ENCODE results near the gene PWP1.

PWP1 gene

DNA sequence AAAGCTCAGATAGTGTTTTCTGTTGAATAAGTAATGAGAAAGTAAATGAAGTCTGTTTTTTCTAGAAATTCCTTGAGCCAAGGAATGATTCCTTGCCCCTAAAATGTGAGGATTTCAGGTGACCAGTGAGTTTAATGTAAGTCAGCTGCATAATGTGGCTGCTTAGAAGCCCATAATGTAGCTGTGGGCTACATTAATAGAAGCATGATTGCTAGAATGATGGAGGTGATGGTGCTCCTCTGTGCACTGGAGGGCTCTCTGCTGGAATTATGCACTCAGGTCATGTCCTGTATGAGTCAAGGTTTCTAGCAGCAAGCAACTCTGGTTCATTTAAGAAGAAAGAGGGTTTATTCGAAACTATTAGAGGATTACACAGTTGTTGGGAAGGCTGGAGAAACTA is 19.6 kb upstream of the PWP1 start:
- H3K4me3 ChIP-seq (ENCODE audit: low read length in 2 of 2) = no peak overlapping the region
- H3K36me3 ChIP-seq (ENCODE audit: control insufficient read depth in 2 of 2, insufficient read depth in 2 of 2, low read length in 2 of 2) = no peaks in the 10 kb centered on the region
- H3K27me3 ChIP-seq (ENCODE audit: control insufficient read depth in 2 of 2, insufficient read depth in 2 of 2, low read length in 2 of 2) = peaks cover 5 to 13% of the 10 kb centered on the region in 2 donors
- H3K27ac ChIP-seq (ENCODE audit: low read depth in 2 of 2, low read length in 2 of 2) = no peak overlapping the region
- H3K9ac ChIP-seq (ENCODE audit: low read depth in 1 of 2, low read length in 2 of 2) = no peak overlapping the region
- H3K9me3 ChIP-seq (ENCODE audit: control insufficient read depth in 2 of 2, low read length in 2 of 2) = no peaks in the 10 kb centered on the region
- H3K4me1 ChIP-seq (ENCODE audit: control insufficient read depth in 2 of 2, insufficient read depth in 2 of 2, low read length in 2 of 2) = no peaks in the 10 kb centered on the region

DNA sequence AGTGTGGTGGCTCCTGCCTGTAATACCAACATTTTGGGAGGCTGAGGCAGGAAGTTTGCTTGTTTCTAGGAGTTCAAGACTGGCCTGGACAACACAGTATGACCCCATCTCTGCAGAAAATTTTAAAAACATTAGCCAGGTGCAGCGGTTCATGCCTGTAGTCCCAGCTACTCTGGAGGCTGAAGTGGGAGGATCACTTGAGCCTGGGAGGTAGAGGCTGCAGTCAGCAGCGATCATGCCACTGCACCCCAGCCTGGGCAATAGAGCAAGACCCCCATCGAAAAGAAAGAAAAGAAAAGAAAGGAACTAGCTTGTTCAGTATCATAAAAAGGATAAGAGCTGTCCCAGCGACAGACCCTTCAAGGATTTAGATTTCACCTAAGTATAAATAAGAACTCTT is 18.1 kb upstream of the PWP1 start:
- Histone ChIP-seq H3K27me3 (ENCODE audit: control insufficient read depth in 2 of 2, insufficient read depth in 2 of 2, low read length in 2 of 2) (peaks cover 5 to 13% of the 10 kb centered on the region in 2 donors), H3K9me3 (ENCODE audit: control insufficient read depth in 2 of 2, low read length in 2 of 2) (no peaks in the 10 kb centered on the region), H3K4me3 (ENCODE audit: low read length in 2 of 2) (no peak overlapping the region), H3K27ac (ENCODE audit: low read depth in 2 of 2, low read length in 2 of 2) (no peak overlapping the region), H3K4me1 (ENCODE audit: control insufficient read depth in 2 of 2, insufficient read depth in 2 of 2, low read length in 2 of 2) (no peaks in the 10 kb centered on the region), H3K36me3 (ENCODE audit: control insufficient read depth in 2 of 2, insufficient read depth in 2 of 2, low read length in 2 of 2) (no peaks in the 10 kb centered on the region), H3K9ac (ENCODE audit: low read depth in 1 of 2, low read length in 2 of 2) (no peak overlapping the region)

DNA sequence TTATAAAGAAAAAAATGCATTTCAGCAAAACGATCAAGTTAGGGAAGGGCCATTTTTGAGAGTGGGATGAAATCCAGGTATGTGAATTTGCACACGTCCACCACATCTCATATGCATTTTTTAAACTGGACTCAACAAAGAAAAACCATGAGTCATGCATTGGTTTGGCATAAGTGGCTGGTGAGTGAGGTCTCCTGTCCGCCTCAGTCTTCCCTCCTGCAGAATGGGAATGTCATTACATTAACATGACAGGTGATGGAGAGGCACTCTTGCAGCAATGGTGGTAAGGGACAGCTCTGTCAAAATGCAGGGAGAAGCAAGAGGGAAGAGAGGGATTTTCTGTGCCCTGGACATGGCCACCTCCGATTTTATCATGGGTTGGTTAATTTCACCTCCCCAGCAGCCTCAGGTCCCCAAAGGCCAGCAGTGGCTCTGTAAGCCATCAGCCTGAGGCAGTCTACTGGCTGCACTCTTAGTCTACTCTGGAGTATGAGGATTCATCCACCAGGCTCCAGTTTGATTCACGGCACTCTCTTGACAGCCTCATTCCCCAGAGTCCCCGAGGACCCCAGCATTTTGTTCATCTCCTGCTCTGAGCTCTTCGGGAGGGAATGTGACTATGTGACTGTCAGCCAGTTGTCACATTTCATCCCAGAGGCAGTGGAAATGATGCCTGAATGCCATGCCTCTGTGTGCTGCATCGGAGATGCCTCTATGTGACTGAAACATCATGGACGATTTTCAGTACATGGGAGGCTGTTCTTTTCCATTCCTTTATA is 17.1 kb upstream of the PWP1 start:
- Histone ChIP-seq H3K9me3 (ENCODE audit: control insufficient read depth in 2 of 2, low read length in 2 of 2) (no peaks in the 10 kb centered on the region), H3K4me1 (ENCODE audit: control insufficient read depth in 2 of 2, insufficient read depth in 2 of 2, low read length in 2 of 2) (no peaks in the 10 kb centered on the region), H3K27me3 (ENCODE audit: control insufficient read depth in 2 of 2, insufficient read depth in 2 of 2, low read length in 2 of 2) (peaks cover 2 to 13% of the 10 kb centered on the region in 2 donors), H3K36me3 (ENCODE audit: control insufficient read depth in 2 of 2, insufficient read depth in 2 of 2, low read length in 2 of 2) (no peaks in the 10 kb centered on the region), H3K4me3 (ENCODE audit: low read length in 2 of 2) (no peak overlapping the region), H3K27ac (ENCODE audit: low read depth in 2 of 2, low read length in 2 of 2) (no peak overlapping the region), H3K9ac (ENCODE audit: low read depth in 1 of 2, low read length in 2 of 2) (no peak overlapping the region)

DNA sequence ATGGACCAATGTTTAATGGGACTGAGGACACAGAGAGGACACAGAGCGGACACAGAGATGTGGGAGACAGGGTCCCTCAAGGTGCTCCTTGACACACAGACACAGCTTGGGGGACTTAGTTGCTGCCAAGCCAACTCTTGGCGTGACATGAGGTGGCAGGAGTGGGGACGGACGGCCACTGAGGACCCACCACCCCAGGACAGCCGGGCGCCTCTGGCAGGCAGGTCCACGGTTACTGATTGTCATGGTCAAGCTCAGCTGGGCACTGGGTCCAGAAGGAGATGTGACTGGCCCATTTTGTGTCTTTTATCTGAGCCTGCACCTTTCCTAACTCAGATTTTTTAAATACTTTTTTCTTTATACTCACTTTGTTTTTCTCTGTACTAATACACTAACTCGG is 15.7 kb upstream of the PWP1 start:
- Histone ChIP-seq H3K27me3 (ENCODE audit: control insufficient read depth in 2 of 2, insufficient read depth in 2 of 2, low read length in 2 of 2) (peaks cover 2 to 13% of the 10 kb centered on the region in 2 donors), H3K36me3 (ENCODE audit: control insufficient read depth in 2 of 2, insufficient read depth in 2 of 2, low read length in 2 of 2) (no peaks in the 10 kb centered on the region), H3K27ac (ENCODE audit: low read depth in 2 of 2, low read length in 2 of 2) (no peak overlapping the region), H3K4me3 (ENCODE audit: low read length in 2 of 2) (no peak overlapping the region), H3K4me1 (ENCODE audit: control insufficient read depth in 2 of 2, insufficient read depth in 2 of 2, low read length in 2 of 2) (no peaks in the 10 kb centered on the region), H3K9ac (ENCODE audit: low read depth in 1 of 2, low read length in 2 of 2) (no peak overlapping the region), H3K9me3 (ENCODE audit: control insufficient read depth in 2 of 2, low read length in 2 of 2) (no peaks in the 10 kb centered on the region)

DNA sequence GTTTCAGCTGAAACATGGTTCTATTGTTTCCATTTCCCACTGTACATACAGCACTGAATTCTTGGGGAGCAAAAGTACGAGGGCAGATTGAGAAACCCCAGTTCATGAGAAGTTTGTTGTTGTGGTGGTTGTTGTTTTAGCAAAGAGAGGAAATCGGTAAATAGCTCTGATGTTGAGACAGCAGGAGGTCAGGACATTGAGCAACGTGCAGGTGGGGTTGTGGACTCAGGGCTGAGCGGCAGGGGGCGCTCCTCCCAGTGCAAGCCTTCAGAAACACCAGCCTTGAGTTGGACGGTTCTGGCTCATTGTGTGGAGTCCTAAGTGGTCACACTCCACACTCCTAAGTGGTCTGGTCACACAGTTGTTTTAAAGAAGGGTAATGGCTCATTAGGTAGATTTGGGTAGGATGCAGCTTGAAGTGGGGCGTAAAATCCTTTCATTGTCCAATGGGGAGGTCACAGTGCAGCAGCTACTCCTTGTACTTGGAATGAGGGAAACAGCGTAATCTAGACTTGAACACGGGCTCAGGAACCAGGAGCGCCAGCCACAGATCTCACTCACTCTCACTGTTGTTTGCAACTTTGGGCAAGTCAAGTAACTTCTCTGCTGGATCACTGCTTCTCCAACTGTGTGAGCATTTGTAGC is 14.5 kb upstream of the PWP1 start:
- Histone ChIP-seq H3K4me3 (ENCODE audit: low read length in 2 of 2) (no peak overlapping the region), H3K9ac (ENCODE audit: low read depth in 1 of 2, low read length in 2 of 2) (no peak overlapping the region), H3K27ac (ENCODE audit: low read depth in 2 of 2, low read length in 2 of 2) (no peak overlapping the region), H3K27me3 (ENCODE audit: control insufficient read depth in 2 of 2, insufficient read depth in 2 of 2, low read length in 2 of 2) (peaks cover 2 to 13% of the 10 kb centered on the region in 2 donors), H3K4me1 (ENCODE audit: control insufficient read depth in 2 of 2, insufficient read depth in 2 of 2, low read length in 2 of 2) (no peaks in the 10 kb centered on the region), H3K9me3 (ENCODE audit: control insufficient read depth in 2 of 2, low read length in 2 of 2) (no peaks in the 10 kb centered on the region), H3K36me3 (ENCODE audit: control insufficient read depth in 2 of 2, insufficient read depth in 2 of 2, low read length in 2 of 2) (no peaks in the 10 kb centered on the region)

DNA sequence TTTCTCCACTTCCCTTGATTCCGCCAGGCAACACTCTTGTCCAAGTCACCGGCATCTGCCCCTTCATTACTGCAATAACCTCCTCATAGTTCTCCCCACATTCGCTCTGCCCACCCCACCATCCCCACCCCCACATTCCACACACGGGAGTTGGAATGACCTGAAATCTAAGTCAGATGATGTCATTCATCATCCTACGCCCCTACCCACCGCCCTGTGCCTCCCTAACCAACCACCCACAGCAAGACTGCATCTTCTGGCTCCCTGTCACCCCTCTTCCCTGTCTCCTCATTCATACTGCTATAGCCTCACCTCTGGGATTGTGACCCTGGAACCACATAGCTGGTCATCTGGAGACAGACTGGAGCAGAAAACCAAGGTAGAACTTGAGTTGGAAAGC is 7.9 kb upstream of the PWP1 start:
- H3K27ac ChIP-seq (ENCODE audit: low read depth in 2 of 2, low read length in 2 of 2) = no peak overlapping the region
- H3K36me3 ChIP-seq (ENCODE audit: control insufficient read depth in 2 of 2, insufficient read depth in 2 of 2, low read length in 2 of 2) = no peaks in the 10 kb centered on the region
- H3K4me3 ChIP-seq (ENCODE audit: low read length in 2 of 2) = no peak overlapping the region
- H3K4me1 ChIP-seq (ENCODE audit: control insufficient read depth in 2 of 2, insufficient read depth in 2 of 2, low read length in 2 of 2) = no peaks in the 10 kb centered on the region
- H3K9ac ChIP-seq (ENCODE audit: low read depth in 1 of 2, low read length in 2 of 2) = no peak overlapping the region
- H3K27me3 ChIP-seq (ENCODE audit: control insufficient read depth in 2 of 2, insufficient read depth in 2 of 2, low read length in 2 of 2) = peaks cover 0 to 6% of the 10 kb centered on the region in 2 donors
- no peaks in the 10 kb centered on the region for H3K9me3 ChIP-seq (ENCODE audit: control insufficient read depth in 2 of 2, low read length in 2 of 2)

DNA sequence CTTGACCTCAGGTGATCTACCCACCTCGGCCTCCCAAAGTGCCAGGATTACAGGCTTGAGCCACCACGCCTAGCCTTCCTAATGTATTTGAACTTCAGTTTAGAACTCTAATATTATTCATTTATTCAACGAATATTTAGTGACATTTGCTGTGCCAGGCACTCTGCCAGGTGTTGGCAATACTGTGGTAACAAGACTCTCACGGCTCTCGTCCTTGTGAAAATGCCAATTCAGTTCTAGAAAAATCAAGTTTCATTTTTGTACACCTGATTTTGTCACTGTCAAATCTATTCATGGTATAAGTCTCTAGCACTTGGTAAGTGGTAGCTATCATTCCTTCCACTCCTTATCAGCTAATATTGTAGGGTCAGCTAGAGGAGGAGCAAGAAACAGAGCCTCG is 6.3 kb upstream of the PWP1 start:
- H3K4me3 ChIP-seq (ENCODE audit: low read length in 2 of 2) = no peak overlapping the region
- no peaks in the 10 kb centered on the region for H3K9me3 ChIP-seq (ENCODE audit: control insufficient read depth in 2 of 2, low read length in 2 of 2)
- H3K27me3 ChIP-seq (ENCODE audit: control insufficient read depth in 2 of 2, insufficient read depth in 2 of 2, low read length in 2 of 2) = peaks cover 0 to 6% of the 10 kb centered on the region in 2 donors
- H3K9ac ChIP-seq (ENCODE audit: low read depth in 1 of 2, low read length in 2 of 2) = no peak overlapping the region
- no peaks in the 10 kb centered on the region for H3K4me1 ChIP-seq (ENCODE audit: control insufficient read depth in 2 of 2, insufficient read depth in 2 of 2, low read length in 2 of 2)
- no peak overlapping the region for H3K27ac ChIP-seq (ENCODE audit: low read depth in 2 of 2, low read length in 2 of 2)
- H3K36me3 ChIP-seq (ENCODE audit: control insufficient read depth in 2 of 2, insufficient read depth in 2 of 2, low read length in 2 of 2) = no peaks in the 10 kb centered on the region

DNA sequence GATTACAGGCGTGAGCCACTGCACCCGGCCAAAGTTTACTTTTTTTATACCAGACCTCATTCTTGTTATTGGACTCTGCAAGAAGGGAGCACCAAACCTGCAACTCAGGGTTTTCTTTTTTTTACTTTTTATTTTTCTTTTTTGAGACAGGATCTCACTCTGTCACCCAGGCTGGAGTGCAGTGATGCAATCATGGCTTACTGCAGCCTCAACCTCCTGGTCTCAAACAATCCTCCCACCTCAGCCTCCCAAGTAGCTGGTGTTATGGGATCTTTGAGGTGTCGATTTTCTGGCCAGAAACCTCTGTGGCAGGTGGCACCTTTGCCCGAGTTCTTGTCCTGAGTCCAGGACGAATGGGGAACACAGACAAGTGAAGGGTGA is 4.2 kb upstream of the PWP1 start:
- Histone ChIP-seq H3K9me3 (ENCODE audit: control insufficient read depth in 2 of 2, low read length in 2 of 2) (no peaks in the 10 kb centered on the region), H3K4me1 (ENCODE audit: control insufficient read depth in 2 of 2, insufficient read depth in 2 of 2, low read length in 2 of 2) (peaks cover 5 to 9% of the 10 kb centered on the region in 2 donors), H3K27ac (ENCODE audit: low read depth in 2 of 2, low read length in 2 of 2) (no peak overlapping the region), H3K36me3 (ENCODE audit: control insufficient read depth in 2 of 2, insufficient read depth in 2 of 2, low read length in 2 of 2) (no peaks in the 10 kb centered on the region), H3K27me3 (ENCODE audit: control insufficient read depth in 2 of 2, insufficient read depth in 2 of 2, low read length in 2 of 2) (peaks cover 0 to 6% of the 10 kb centered on the region in 2 donors), H3K4me3 (ENCODE audit: low read length in 2 of 2) (no peak overlapping the region), H3K9ac (ENCODE audit: low read depth in 1 of 2, low read length in 2 of 2) (no peak overlapping the region)

DNA sequence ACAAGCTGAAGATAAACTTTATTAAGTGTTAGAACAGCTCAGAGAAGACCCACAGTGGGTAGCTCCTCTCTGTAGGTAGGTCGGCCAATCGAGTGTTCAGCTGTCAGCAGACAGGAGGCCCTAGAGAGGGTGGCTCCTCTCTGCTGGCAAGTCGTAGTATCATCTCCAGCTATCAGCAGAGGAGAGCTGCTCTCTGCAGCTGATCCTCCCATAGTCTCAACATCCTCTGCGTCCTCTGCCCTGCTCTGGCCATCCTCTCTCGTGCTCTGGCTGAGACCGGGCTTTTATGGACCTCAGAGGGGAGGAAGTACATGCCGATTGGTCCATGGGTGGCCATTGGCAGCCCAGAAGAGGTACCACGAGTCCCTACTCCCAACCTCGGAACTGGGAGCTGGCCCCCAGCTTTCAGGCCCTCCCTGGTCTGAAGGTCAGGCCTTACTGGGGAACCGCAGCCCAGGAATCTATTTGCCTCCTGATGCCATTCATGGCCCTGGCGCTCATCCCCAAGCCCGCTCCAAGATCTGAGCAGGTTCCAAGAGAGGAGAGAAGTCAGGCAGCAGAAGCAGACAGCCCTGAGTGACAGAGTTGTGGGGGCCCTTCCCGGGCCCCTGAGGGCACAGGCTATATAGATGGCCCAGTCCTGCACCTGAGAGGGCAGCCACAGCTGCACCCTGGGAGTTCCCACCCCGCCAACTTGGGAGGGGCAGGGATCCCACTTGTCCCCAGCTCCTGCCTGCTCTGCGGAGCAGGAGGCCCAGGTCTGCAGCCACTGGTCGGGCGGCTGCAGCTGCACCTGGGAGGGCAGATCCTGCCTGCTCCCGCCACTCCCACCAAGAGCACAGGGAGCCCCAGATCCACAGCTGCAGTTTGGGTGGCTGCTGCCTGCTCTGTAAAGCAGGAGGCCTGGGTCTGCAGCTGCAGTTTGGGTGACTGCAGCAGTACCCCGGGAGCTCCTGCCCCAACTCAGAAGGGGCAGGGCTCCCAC is 3.5 kb upstream of the PWP1 start:
- Histone ChIP-seq H3K9me3 (ENCODE audit: control insufficient read depth in 2 of 2, low read length in 2 of 2) (no peaks in the 10 kb centered on the region), H3K4me3 (ENCODE audit: low read length in 2 of 2) (no peak overlapping the region), H3K27me3 (ENCODE audit: control insufficient read depth in 2 of 2, insufficient read depth in 2 of 2, low read length in 2 of 2) (peaks cover 0 to 6% of the 10 kb centered on the region in 2 donors), H3K9ac (ENCODE audit: low read depth in 1 of 2, low read length in 2 of 2) (no peak overlapping the region), H3K4me1 (ENCODE audit: control insufficient read depth in 2 of 2, insufficient read depth in 2 of 2, low read length in 2 of 2) (peaks cover 5 to 10% of the 10 kb centered on the region in 2 donors), H3K36me3 (ENCODE audit: control insufficient read depth in 2 of 2, insufficient read depth in 2 of 2, low read length in 2 of 2) (no peaks in the 10 kb centered on the region), H3K27ac (ENCODE audit: low read depth in 2 of 2, low read length in 2 of 2) (no peak overlapping the region)
